CMK (cell line): ENCODE results near the gene CNTNAP2.

Experiments used
- DNase-seq: peaks from one replicate; pipeline ENCODE4 v3.0.0-alpha.2; 2010; ENCODE audit warnings: low read depth

CNTNAP2 gene

GRCh38 chr7:147941381-147941780 lies 1824.8 kb downstream of the CNTNAP2 start:
- no peak for DNase-seq

GRCh38 chr7:147944321-147944720 lies 1827.7 kb downstream of the CNTNAP2 start:
- no peak for DNase-seq

GRCh38 chr7:147952918-147953317 lies 1836.3 kb downstream of the CNTNAP2 start:
- DNase-seq: no peak

GRCh38 chr7:147968046-147968610 lies 1851.5 kb downstream of the CNTNAP2 start:
- DNase-seq: no peak

- DNase-seq: no peak
Observed at GRCh38 chr7:147971606-147972110, 1855.1 kb downstream of the CNTNAP2 start.

GRCh38 chr7:147978201-147978600 lies 1861.6 kb downstream of the CNTNAP2 start:
- no peak for DNase-seq

GRCh38 chr7:147978651-147979050 lies 1862.0 kb downstream of the CNTNAP2 start:
- no peak for DNase-seq

GRCh38 chr7:147980826-147981813 lies 1864.5 kb downstream of the CNTNAP2 start:
- DNase-seq: no peak

- no peak for DNase-seq
Observed at GRCh38 chr7:147982307-147982706, 1865.7 kb downstream of the CNTNAP2 start.

- DNase-seq: no peak
Observed at GRCh38 chr7:147984265-147984664, 1867.7 kb downstream of the CNTNAP2 start.

- DNase-seq: no peak
Observed at GRCh38 chr7:147990079-147990478, 1873.5 kb downstream of the CNTNAP2 start.

- DNase-seq: no peak
Observed at GRCh38 chr7:147990942-147991341, 1874.3 kb downstream of the CNTNAP2 start.

GRCh38 chr7:147992698-147993097 lies 1876.1 kb downstream of the CNTNAP2 start:
- no peak for DNase-seq

GRCh38 chr7:147997636-147998035 lies 1881.0 kb downstream of the CNTNAP2 start:
- DNase-seq: no peak

GRCh38 chr7:147999962-148000361 lies 1883.4 kb downstream of the CNTNAP2 start:
- DNase-seq: no peak

GRCh38 chr7:148011753-148012152 lies 1895.2 kb downstream of the CNTNAP2 start:
- no peak for DNase-seq

- no peak for DNase-seq
Observed at GRCh38 chr7:148014001-148014400, 1897.4 kb downstream of the CNTNAP2 start.

GRCh38 chr7:148014541-148014940 lies 1897.9 kb downstream of the CNTNAP2 start:
- no peak for DNase-seq

- DNase-seq: no peak
Observed at GRCh38 chr7:148017126-148017525, 1900.5 kb downstream of the CNTNAP2 start.

GRCh38 chr7:148020679-148021078 lies 1904.1 kb downstream of the CNTNAP2 start:
- no peak for DNase-seq

GRCh38 chr7:148021507-148022045 lies 1905.0 kb downstream of the CNTNAP2 start:
- DNase-seq: no peak

- no peak for DNase-seq
Observed at GRCh38 chr7:148022832-148023231, 1906.2 kb downstream of the CNTNAP2 start.

GRCh38 chr7:148026713-148027112 lies 1910.1 kb downstream of the CNTNAP2 start:
- no peak for DNase-seq
